Epidermal melanocyte (primary cell): ENCODE data around the gene RNF208.

Experiments
- DNase-seq: peaks from one replicate; pipeline ENCODE4 v3.0.0; 2011; ENCODE audit warnings: low spot score; ENCODE audit not compliant: insufficient read length

Gene RNF208

DNA sequence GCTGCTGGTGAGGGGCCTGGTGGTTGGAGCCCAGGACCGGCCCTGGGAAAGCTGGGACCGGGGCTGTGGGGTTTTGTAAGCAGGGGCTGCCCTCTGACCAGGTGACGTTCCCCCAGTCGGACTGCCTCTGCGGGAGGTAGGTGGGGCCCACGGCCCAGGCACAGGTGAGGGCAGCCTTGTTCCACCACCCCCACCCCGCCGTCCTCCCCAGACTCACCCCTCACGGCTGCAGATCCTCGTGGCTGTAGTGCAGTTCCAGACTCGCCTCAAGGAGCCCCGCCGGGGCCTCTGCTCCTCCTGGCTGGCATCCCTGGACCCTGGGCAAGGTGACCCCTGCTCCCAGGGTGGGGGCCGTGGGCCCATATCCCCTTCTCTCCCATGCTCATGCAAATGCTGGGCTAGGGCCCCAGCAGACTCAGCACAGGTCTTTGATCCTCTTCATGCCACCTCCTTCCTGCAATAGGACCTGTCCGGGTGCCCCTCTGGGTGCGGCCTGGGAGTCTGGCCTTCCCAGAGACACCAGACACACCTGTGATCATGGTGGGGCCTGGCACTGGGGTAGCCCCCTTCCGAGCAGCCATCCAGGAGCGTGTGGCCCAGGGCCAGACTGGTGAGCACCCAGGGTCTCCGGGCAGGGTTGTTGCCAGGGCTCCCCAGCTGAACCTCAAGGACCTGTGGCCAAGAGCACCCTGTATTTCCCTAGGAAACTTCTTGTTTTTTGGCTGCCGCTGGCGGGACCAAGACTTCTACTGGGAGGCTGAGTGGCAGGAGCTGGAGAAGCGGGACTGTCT is 6.6 kb downstream of the RNF208 start:
- DNase-seq = no peak

GRCh38 chr9:137214620-137215019 is 7.4 kb downstream of the RNF208 start:
- DNase-seq = no peak

- no peak for DNase-seq
These were observed 8.6 kb downstream of the RNF208 start for GRCh38 chr9:137213160-137214060.

DNA sequence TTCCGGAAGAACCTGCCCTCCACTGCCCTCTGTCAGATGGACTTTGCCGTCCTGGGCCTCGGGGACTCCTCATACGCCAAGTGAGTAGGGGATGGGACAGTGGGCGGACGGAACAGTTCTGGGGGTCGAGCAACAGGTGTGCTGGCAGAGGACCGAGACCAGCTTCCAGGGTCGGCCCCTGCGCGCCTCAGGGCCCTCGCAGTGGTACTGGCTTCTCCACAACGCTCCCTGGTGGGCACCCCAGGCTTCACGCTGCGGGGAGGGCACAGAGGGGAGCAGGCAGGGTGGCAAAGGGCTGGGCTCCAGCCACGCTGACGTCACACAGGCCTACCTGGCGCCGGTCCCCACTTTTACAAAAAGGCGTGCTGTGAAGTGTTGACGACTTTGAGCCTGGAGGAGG is 9.5 kb downstream of the RNF208 start:
- no peak for DNase-seq

GRCh38 chr9:137211532-137211931 is 10.5 kb downstream of the RNF208 start:
- no peak for DNase-seq

DNA sequence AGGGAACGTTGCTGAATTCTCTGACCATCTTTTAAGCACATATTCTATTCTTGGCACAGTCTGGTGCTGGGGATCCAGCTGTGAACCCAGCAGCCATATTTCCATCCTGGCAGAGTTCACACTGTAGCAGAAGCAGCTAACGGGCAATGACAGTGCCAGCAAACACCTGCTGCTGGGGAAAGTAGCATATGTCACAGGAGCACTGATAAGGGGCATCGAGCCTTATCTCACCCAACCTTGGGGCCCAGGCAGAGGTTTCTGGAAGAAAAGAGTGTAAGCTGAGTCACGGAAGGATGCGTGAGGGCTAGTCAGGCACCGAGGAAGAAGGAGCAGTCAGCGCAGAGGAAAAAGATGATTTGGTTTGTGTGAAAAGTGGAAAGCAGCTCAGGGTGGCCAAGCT is 15.4 kb downstream of the RNF208 start:
- peak; percentile 13 for DNase-seq

GRCh38 chr9:137205126-137206069 is 16.6 kb downstream of the RNF208 start, which contains the start of the genes NDOR1 and TMEM203:
Gene NDOR1, plus strand, starts transcription at chr9:137205700. Its CDS starts 78 bp downstream, at chr9:137205778.
Gene TMEM203, minus strand, starts transcription at chr9:137205648. Its CDS starts 234 bp downstream, at chr9:137205414.
- DNase-seq = peak; percentile 100

DNA sequence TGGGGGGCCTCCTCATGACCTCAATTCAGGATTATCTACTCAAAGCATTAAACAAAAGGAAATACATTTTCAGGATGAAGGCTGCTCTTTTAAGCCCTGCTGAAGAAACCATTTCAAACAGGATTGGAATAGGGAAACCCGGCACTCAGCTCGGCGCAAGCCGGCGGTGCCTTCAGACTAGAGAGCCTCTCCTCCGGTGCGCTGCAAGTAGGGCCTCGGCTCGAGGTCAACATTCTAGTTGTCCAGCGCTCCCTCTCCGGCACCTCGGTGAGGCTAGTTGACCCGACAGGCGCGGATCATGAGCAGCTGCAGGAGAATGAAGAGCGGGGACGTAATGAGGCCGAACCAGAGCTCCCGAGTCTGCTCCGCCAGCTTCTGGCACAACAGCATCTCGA is 17.3 kb downstream of the RNF208 start:
- no peak for DNase-seq

DNA sequence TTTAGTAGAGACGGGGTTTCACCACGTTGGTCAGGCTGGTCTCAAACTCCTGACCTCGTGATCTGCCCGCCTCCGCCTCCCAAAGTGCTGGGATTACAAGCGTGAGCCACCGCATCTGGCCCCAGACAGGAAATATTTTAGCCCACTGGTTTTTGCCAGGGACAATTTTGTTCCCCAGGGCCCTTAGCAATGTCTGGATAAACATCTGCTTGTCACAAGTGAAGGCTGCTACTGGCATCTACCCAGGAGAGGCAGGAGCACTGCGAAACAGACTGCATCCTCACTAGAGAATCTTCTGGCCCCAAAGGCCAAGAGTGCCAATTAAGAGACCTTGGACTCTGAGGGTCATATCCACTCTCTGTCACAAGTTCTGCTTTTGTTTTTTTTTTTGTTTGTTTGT is 19.1 kb downstream of the RNF208 start:
- DNase-seq = no peak

DNA sequence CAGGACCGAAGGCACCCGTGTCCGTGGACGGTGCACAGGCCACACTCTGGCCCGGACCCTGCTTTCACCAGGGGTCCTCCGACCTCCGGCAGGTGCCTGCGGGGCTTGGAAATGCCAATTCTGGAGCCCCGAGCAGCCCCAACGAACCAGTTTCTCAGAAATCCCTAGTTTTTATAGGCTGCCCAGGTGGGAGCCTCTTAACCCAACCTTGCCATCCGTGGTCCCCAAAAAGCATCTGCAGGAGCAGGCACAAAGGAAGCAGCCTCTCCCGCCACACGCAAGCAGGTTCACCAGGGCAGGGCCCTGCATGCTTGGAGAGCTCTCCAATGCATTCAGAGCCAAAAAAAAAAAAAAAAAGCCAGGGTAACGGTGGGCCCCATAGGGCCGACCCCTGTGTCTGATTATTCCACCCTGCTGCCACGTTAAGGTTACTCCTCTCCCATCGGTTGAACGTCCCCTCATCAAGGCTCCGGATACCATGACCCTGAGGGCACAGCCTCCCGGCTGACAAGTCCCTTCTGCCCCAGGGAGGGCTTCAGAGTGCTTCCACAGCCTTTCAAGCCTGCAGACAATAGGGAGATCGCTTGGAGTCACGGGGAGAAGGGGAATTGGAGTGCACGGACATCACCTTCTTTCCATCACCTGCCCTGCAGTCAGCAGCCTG is 20.7 kb downstream of the RNF208 start:
- DNase-seq = no peak

DNA sequence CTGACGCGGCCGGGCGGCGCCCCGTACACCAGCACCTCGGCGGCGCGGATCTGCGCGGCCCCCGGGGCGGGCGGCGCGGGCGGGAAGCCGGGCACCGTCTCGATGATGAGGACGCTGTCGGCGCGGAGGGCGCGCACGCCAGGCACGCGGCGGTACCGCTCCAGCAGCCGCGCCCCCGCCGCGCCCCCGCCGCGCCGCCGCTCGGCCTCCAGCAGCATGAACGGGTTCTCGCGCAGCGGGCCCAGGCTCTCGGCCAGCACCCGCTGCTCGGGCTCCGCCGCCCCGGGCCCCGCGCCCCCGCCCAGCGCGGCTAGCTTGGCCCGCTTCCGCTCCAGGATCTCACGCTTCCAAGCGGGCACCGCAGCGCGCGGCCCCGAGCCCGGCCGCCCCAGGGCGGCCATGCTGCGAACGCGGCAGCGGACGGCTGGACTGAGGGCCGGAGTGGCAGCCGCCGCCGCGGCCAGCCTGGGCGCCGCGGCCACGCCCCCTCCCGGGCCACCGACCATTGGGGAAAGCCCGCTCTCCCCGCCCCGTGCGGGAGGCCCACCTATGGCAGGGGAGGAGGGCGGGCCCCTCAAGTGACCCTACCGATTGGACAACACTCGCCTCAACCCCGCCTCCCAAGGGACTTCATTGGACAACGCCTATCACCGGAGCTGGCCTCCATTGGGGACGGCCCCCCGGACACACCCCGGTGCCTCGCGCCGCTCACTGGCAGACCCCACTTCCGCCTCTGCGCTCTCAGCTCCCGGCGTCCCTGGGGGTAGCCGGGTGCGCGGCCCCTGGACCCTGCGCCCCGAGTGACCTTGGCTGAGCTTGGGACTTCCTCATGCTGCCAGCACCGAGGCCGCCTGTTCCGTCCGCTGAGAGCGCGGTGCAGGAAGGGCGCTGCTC is 21.5 kb downstream of the RNF208 start, which contains the start of gene TPRN:
TPRN (minus strand) TSS at position 431 of the 894 bp plus-strand sequence; CDS start at position 401, 30 bp downstream.
- DNase-seq = peak; percentile 100

GRCh38 chr9:137199411-137200121 is 22.5 kb downstream of the RNF208 start:
- DNase-seq = no peak

DNA sequence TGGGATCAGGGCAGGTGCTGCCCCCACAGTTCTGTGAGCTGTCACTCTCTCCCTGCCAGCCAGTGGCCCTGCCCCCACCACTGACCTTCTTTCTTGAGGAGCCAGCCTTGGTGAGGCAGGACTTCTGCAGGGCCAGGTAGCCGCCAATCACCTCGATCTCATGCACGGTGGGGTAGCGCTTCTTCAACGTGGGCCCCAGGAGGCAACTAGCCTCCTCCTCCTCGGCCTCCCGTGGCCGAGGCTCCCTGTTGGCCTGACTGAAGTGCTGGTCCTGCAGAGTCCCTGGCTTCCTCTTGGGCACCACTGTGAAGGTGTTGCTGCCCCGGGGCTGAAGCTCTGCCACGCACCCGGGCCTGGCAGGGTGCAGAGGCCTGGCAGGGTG is 23.1 kb downstream of the RNF208 start:
- no peak for DNase-seq

- DNase-seq = no peak
These were observed 23.8 kb downstream of the RNF208 start for GRCh38 chr9:137198051-137198901.

DNA sequence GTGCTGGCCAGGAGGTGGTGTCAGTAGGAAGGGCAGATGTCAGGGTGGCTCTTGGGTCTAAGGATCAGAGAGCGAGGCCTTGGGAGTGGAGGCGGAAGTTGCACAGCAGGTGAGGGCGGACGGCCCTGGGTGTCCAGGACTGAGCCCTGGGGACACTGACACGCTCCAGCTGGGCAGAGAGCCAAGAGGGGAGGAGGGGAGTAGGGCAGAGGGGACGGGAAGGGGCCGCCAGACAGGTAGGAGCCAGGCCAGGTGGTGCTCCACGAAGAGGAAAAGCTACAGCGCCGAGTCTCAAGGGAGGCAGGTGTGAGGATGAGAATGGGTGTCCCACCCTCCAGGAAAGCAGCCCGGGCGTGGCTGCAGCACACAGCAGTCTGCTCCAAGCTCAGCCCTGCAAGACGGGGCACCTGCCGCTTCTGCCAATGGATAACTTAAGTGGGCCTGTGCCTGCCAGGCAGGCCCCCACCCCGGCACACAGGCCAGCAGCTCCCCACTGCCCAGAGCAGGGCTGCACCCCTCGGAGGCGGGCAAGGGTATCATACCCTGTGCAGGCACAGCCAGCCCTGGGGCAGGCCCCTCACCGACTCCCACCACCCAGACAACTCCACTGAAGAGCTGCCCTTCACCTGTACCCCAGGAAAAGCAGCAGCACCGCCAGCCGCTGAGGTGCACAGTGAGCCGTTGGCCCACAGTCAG is 26.4 kb downstream of the RNF208 start:
- DNase-seq = no peak

- DNase-seq = no peak
These were observed 27.1 kb downstream of the RNF208 start for GRCh38 chr9:137194909-137195308.

DNA sequence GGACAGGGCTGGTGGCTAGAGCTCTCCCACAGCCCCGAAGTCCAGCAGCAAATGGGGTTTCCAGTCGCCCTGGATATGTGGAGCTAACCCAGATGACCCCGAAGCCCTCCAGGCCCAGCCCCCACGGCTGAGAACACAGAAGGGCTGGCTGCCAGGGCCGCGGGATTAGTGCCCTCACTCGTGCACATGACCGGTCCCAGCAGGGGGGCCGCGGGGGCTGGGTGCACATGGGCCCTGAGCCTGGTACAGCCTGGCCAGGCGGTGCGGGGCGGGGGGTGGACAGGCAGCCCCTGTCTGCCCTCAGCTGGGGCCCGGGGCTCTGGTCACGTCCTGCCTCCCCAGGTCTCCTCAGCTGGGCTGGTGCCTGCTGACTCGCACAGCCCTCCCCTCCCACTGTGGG is 27.7 kb downstream of the RNF208 start:
- DNase-seq = no peak
